Endometrial microvascular endothelial cells (primary cell): ENCODE results near the gene KIF3A. TPM values are rescaled to one million over a fixed set of nuclear protein-coding genes. Genes with fewer than 3 reads are reported as not detected.

Source experiments
- in situ Hi-C: cut with HindIII; loops from 2 replicates; pipeline ENCODE4 v1.10.0; 2017; ENCODE audit warnings: low sequenced_read_pairs, low pct_unique_long_range_greater_than_20kb; ENCODE audit errors: inconsistent ontology term
- total RNA-seq: library from RNA; depleted of rRNA; stranded (reverse); fragments of >200 nt; gene quantifications from one replicate; pipeline ENCODE4 v1.2.3, GENCODE V29; 2015; ENCODE audit errors: inconsistent ontology term

Gene KIF3A
- 8.0 TPM for total RNA-seq

DNA sequence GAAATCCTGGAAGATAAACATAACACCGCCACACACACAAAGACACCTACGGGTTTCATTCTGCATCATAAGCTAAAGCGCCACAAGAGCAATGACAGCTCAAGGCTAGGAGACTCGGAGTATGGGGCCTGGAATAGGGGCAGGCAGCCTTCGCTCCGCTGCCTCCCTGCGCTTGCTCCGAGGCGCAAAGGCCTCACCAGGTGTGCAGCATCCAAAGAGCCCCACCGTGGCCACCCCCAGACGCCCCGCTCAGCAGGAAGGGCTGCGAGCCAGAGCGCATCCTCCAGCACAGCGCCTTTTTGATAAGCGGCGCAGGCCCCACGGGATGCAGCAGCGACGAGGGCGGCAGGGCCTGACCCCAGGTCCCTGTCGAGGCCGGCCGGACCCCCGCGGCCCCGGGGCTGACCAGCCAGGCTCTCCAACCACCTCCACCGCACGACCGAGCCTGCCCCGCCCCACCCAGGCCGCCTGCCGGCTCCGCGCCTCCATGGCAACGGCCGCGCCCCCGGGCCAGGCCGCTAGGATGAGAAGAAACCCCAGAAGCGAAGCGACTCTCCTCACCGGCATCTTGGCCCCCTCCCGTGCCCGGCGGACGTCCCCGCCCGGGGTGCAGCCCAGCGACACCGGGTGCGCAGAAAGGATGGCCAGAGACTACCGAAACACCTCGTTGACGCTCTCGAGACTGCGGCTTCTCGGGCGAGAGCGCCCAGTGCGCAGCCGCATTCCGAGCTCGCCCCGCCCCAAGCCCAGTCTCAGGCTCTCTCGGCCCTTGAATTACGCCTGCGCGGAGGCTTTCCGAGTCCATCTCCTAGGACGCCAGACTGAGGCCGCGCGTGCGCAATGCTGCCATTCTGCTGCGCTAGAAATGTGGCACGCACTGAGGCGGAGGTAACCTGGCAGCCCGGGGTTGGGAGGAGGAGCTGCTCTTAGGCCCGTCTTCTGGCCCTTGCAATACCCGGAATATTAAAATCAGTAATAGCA, at the start of gene KIF3A:
KIF3A (minus strand) TSS at position 694 of the 981 bp plus-strand sequence; CDS start at position 567, 127 bp downstream.
- in situ Hi-C loops, result no loop called here

DNA sequence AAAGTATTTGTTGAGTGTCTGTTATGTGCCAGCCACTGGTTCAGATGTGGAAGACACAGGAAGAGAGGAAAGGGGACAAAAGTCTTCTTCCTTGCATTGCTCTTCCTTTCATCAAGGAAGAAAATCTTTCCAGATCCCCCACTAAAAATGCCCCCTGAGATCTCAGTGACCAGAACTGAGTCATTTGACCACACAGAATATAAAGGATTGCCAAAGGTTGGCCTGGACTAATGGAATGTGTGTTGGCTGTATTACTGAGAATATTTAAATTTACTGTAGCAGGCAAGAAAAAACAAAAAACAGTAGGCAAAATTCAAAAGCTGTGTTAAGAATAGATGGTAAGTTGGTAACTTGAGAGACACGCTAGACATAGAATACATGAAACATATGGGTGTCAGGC, 49.7 kb upstream of the KIF3A start:
- in situ Hi-C loops, result no loop called here

DNA sequence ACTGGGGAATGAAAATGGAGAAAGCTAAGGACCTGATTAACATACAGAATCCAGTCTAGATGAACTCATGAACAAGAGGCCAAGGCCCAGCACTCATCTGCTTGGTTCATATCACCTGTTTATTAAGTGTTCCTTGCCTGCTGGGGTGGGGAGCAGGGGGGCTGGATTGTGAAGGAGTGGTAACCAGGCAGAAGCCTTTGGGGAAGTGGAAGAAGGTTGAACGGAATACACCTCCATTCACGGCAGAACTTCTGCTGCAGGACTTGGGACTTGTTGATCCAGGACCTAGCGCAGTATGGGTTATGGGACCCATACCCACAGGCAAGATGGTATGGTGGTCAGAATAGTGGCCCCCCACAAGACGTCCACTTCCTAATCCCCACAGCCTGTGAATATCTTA, 48.5 kb upstream of the KIF3A start:
- in situ Hi-C loops, result no loop called here

DNA sequence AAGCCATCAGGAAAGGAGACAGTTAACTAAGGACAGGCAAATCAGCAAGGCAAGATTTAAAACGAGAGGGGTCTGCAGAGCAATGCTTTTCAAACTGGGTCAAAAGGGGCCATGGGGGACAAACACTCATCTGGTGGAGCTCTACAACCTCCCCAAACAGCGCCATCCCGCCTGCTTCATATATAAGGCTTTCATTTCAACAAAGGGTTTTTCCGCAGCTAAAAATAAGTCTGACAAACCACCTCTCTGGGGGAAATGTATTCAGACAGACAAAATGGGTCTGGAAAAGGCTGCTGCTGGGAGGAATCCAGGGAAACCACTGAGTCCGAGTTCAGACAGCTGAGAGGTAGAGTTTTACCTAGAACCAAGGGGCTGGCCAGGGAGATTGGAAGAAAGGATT, 48.0 kb upstream of the KIF3A start:
- in situ Hi-C loops, result no loop called here

DNA sequence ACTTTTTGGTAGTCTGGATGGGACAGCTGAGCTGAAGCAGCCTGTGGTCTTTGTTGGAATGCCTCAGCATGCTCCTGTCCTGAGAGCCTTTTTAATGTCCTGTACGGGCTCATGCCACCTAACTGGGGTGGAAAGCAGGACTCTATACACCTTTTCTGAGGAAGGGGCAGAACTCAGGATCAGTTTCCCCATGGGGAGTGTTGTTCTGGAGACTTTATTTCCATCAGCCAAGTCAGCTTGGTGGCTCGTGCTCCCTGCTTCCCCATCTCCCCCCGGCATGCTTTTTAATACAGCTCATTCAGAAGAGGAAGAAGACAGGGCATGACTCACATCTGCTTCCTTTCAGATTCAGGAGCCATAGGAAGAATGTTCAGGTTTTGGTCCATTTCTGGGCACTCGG, 44.8 kb upstream of the KIF3A start:
- in situ Hi-C loops, result no loop called here

DNA sequence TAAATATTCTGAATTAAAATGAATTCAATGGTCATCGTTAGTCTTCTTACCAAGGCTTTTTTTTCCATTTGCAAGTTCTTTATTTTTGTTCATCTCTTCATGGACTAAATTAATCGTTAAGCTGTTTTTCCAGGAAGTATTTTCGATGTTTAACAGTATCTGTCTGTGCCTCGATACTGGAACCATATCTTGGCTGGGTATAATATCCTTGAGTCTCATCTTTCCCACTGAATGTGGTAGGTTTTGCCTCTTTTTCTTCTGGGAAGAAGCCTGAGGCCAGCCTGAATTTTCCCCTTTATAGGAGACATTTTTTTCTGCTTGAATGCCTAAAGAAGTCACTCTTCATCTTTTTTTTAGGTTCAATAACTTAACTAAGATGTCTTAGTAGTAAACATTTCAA, 43.7 kb upstream of the KIF3A start:
- in situ Hi-C loops, result no loop called here

DNA sequence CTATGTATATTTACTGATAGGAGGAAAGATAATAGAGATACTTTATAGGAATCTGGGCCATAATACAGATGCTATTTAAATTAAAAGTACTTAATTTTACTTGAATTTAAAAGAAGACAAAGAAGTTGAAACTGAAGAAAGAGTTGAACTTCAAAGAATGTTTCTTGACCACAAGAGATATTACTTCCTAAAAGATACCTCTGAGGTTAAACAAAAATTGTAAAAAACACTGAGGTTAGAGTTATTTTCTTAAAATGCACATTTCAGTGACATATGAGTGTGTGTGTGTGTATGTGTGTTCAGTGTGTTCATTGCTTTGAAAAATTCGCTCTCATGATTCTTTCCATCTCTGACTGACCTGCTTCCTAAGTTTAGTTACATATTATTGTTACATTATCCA, 43.2 kb upstream of the KIF3A start:
- in situ Hi-C loops, result no loop called here

DNA sequence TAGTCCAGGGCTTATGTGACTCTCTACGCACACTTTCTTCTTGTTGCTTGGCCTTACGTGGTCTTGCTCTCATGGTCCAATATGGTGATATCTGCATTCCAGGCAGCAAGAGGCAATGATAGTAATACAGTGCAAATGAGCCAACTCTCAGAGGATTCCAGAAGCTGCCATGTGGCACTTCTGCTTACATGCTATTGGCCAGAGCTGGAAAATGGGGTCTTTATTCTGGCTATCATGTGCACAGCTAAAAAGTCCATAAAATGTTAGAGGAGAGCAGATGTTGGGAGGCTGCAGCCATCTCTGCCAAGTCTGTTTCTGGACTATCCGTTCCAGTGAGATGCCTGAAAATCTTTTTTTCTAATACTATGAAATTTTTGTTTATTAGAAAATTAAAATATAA, 42.6 kb upstream of the KIF3A start:
- in situ Hi-C loops, result no loop called here

DNA sequence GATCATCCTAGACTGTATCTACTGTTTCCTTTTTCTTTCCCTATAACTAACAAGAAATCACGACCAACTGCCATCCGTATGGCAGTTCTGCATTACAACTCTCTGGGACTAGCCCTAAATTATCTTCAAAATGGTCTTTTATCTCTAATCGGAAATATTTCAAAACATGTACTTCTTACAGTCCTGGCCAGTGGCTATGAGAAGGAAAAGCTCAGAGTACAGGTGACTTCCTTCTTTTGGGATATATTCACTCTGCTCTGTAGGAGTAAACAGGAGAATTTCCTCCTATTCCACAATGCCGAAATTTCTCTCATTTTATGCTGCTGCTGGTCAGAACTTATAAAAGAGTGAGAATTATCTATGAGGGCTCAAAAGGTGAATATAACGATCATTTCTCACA, 41.5 kb upstream of the KIF3A start:
- in situ Hi-C loops, result no loop called here

DNA sequence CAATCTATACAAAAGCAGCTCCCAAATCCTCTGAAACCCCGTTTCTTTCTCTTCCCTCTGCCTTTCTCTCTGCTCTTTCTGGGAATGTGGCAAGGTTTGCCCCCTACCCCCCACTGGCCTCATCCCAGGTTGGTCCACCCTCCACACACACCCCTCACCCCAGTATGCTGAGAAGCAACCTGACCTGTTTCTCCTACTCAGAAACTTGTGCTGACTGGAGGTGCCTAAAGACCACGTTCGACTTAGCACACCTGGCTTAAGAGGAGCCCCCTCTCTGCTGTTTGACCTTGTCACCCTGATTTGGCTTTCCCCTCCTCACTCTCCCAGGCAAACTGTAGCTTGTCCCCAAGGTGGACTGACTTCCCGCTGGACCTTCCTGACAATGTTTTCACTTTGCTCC, 40.8 kb upstream of the KIF3A start:
- in situ Hi-C loops, result no loop called here

DNA sequence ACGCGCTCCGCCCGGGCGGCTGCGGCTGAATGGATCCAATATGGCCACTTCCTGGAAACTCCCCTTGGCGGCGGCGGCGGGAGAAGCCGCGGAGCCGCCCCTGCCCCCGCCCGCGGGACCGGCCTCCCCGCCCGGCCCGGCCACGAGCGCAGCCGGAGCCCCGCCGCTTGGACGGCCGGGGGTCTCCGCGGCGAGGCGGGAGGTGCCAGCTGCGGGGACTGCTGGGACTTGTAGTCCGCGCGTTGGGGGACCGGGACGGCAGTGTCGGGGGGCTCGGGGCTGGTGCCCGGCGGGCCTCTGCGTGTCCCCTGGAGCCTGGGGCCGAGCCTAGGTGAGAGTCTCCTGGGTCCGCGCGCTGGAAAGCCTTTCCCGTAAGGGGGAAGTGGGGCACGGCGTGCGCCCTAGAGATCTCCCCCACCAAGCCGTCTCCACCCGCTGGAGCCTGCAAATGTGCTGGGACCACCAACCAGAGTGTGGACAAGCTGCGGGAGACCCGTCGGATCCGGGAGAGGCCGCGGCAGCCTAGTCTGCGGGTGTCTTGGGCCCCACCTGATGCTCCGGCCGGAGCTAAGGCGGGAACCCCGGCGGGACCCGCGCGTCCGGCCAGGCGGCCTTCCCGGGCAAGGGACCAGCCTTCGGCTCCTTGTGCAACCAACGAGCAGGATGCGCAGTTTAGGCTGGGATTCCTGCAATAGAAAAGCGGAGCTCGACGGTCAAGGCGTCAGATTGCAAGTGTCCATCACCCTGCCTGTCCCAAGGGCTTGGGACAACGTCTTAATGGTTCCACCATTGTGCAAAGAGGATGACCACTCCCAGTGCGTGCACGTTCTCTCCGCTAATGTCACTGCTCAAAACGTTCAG, 40.1 kb upstream of the KIF3A start, which contains the start of gene SEPTIN8:
SEPTIN8 (minus strand) TSS at position 31 of the 861 bp plus-strand sequence. CDS start 102 bp downstream, outside the sequence.
- in situ Hi-C loops, result no loop called here

DNA sequence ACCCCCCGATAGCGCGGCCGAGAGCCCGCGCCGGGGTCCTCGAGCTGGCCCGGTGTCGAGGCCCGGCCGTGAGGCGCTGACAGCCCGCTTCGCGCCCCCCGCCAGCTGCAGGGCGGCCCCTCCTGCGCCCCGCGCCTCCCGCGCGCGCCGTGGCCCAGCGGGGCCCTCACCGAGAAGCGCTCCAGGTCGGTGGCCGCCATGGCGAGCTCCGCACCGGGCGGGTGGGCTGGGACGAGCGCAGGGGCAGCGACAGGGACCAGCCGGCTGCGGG, 39.5 kb upstream of the KIF3A start:
- in situ Hi-C loops, result no loop called here

DNA sequence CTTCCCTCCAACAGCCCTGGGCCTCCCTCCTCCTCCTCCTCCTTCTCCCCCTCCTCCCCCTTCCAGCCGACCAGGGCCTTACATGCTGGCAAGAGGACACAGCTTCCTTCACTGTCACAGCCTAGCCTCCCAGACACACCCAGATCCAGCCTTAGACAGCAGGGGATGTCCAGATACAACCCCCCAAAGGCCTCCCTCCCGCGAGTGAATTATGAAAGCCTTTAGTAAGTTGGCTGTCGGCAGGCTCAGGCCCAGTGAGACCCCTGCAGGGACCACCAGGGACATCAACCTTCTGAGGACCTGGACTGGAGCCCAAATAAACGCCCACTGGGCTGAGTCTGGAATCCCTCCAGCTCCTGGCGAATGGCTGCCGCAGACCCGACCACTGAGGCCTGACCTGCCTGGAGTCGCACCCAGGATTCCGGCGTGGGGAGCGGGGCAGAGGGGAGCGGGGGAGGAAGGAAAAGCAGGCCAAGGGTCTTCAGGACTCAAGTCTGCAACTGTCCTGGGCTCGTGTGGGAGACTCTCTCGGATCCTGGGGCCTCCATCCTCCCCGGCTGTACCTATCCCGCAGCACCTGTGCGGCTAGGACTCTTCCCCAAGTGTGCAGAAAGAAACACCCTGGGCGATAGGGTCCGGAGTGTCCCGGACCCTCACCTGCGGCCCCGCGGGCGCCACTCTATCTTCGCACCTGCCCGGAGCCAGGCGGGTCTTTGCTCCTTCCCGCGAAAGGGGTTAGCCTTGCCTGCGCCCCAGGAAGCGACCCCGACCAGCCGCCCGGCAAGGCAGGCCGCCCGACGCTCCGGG, 39.0 kb upstream of the KIF3A start:
- in situ Hi-C loops, result no loop called here

DNA sequence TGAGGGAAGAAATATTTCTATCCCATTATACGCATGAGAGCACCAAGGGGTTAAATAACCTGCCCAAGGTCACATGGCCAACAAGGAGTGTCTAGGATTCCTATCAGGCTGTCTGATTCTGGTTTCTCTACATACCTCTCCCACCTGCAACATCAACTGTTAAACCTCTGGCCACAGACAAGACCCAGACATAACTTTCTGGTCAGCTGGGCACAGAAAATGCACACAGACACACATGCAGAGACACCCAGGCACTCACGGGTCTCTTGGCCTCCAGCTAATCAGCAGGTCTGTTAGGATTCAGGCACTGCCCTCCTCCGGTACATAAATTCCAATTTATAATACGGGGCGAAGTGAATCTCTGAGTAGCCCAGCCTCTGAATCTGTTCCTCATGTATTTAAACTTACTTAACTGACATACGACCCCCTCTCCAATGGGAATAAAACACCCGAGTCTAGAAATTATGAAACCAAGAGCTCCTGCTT, 38.2 kb upstream of the KIF3A start:
- in situ Hi-C loops, result no loop called here

DNA sequence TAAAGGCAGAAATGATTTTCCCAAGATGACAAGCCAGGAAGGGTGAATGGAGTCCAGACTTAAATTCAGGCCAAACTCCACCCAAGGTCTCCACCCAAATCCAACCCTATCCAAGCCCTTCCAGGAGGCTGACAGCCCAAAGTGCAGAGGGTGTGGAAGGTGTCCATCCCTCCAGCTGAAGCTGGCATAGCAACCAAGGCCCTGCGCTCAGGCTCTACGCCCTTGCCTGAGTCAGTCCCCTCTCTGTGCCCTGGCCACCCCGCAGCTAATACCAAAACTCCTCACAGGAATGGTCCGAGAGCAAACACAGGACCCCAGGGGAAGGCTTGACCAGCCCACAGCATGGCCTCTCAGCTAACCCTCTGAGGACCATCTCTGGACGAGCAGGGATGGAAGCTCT, 37.5 kb upstream of the KIF3A start:
- in situ Hi-C loops, result no loop called here

DNA sequence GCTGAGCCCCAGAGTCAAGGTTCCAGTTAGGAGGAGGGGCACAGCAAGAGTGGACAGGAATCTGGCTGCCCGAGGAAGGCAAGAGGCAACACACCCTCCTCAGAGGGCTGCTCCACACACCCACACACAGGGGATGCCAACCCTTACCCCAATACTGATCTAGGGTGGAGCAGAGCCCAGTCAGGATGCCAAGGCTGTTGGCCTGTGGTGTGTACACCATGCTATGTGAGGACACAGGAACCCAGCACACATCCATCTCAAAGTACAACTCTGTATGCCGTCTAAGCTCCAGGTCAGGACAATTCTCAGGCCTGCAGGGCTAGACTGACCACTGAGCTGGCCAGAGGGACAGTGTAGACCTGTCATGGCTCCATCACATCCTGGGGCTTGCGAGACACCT, 37.1 kb upstream of the KIF3A start:
- in situ Hi-C loops, result no loop called here

DNA sequence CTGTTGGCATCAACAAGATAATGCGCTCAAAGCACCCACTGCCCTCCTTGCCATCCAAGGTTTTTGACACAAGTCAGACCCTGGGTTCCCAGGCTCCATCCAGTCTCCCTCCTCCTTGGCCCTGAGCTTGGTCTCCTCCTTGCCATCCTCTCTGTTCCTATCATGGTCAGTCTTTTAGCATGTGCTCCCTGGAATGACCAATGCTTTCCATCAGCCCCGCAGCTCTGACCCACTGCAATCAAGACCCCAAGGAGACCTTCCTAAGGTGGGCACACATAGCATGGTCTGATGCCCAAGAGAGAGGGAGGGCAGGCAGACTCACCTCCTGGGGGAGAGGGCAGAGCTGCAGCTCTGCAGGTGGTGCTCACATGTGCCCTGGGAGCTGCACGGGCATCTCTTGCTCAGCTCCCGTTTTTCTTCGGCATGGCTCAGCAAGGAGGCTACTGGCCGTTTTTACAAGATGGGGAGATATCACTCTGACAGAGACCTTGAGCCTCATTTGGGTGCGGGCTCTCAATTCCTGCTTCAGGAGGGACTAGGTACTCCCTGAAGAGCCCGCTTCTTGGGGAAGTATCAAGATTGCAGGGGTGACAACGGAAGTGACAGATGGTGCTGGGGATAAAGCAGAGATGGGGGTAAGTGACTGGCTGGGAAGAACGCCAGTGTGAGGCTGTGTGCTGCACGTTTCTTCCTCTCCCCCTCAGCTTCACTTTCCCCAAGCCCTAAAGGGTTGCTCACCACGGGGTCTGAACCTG, 36.4 kb upstream of the KIF3A start:
- in situ Hi-C loops, result no loop called here

DNA sequence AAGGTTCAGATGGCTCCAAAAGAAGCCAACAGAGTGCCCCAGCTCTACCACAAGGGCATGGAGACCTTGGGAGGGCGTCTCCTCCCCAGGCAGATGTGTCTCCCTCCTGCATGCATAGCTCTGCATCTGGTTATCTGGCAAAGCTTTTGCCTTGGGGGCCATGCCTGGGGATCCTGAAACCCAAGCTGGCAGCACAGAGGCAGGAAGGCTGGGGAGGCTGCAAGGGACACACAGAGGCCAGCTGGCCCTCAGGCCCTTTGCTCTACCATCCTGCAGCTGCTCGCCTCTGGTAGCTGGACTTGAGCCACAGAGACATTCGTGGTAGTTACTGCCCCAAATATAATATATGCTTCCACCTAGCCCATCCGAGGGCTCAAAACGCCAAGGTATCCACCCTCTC, 35.8 kb upstream of the KIF3A start:
- in situ Hi-C loops, result no loop called here
